Astrocyte (in vitro differentiated cells and primary cell): ENCODE results near the gene TSSK3.
"Not testable (repeated sequence)": the region's sequence is repeated elsewhere in the genome, so short reads cannot be mapped to it uniquely, and the experiment has no call there.

Source experiments
- CTCF ChIP-seq: IDR thresholded peaks from 2 replicates; pipeline ENCODE4 v1.5.1; 2011; ENCODE audit warnings: low read depth, mild to moderate bottlenecking, inconsistent platforms, low read length, moderate library complexity; ENCODE audit not compliant: insufficient read depth
- EZH2 ChIP-seq: IDR thresholded peaks from 2 replicates; pipeline ENCODE4 v1.6.1; 2012; ENCODE audit warnings: mild to moderate bottlenecking, low read length, inconsistent platforms; ENCODE audit not compliant: insufficient read depth

- TF ChIP-seq CTCF, EZH2: not testable (repeated sequence)
Observed at GRCh38 chr1:32355778-32356177, 6.6 kb upstream of the TSSK3 start.
